HG03045 (cell line): ENCODE data around the gene SERPINA10.
"Not testable (repeated sequence)": the region's sequence is repeated elsewhere in the genome, so short reads cannot be mapped to it uniquely, and the experiment has no call there.

Source experiments
- ATAC-seq: cut with Tn5 transposase; IDR thresholded peaks from one replicate; pipeline ENCODE4 v1.9.1; 2021; ENCODE audit warnings: mild to moderate bottlenecking, moderate library complexity; ENCODE audit not compliant: unreplicated experiment

Gene SERPINA10

DNA sequence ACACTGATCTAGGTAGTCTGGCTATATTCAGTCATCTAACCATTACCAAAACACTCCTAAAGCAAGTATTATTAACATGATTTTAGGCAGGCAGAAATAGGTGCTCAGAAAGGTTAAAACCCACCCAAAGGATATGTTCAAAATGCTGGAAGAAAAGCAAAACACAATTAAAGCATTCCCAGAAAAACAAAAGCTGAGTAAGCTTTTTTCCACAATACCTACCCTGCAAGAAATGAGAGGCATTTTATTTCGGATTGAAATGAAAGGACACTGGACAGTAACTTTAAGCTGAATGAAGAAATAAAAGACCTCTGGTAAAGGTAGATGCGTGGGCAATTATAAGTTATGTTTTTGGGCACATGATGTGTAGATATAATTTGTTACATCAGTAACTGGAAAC, 21.8 kb upstream of the SERPINA10 start:
- ATAC-seq, result no peak

DNA sequence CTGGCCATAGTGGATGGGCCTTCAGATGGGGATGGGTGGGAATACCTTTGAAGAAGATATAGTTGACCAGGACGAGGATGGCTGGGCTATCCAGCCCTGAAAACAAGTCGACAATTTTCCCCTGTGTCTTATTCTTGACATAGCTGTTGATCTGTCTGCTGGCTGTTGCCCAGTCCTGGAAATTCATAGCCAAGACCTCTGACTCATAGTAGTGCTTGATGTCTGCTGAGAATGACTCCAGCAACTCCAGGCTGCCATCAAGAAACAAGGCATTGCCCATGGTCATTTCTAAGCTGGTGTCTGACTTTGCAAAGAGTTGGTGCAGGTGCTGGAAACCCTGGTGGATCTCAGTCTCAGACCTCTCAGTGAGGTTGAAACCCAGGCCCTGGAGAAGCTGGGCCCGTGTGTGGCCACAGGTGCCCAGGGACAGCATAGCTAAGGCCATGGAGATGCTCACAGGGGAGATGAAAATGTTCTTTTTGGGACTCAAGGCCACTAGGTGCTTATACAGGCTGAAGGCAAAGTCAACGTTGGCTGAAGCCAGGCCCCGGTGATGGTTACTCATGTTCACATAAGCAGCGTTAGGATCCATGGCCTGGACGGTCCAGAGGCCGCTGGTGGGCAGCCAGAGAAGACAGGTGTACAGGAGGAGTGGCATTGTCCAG, 21.1 kb upstream of the SERPINA10 start:
- ATAC-seq, result no peak

DNA sequence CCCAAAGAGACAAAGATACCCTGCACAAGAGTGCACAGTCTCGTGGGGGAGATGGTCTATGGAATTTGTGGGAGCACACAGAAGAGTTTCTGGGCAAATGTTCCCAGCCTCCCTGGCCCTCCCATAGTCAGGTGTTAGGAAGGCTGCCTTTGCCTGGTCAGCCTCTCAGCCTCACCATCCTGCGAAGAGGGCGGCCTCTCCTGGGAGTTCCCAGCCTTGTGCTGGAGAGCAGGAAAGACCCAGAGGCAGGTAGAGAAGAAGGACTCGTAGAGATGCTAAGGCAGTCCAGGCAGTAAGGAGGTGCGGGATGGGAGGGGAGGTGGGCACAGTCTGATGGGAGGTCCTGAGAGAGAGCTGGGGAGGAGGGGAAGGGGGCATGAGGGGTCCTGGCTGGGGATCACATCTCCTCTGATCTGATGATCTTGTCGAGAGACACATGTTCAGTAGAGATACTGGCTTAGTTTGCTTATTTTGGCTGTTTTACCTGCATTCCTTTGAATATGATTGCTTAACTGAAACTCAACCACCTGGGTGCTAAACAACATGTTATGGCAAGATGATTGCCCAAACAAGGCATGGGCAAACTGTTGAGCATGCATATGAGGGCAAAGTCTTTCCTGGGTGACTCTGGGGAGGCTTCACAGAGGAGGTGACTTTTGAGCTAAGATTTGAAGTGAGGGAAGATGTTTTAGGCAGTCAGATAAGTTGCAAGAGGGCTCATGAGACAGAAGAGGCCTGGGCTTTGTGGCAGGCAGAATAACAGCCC, 19.6 kb upstream of the SERPINA10 start:
- ATAC-seq, result no peak

DNA sequence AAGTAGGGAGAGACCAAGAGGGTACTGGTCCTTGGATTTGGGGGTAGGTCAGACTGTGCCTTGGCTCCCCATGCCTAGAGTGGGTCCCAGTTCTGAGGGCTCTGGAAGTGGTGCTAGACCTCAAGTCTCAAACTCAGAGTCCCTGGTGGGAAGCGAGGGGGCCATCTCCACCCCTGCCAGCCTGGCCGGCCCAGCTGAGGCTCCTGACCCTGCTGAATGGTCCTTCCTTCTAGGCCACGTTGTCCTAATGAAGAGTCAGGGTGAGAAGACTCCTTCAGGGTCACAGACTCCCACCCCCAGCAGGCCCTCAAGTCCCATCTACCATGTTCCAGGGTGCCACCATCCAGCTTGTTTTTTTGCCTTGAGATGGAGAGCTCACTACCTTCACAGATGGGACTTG, 17.2 kb upstream of the SERPINA10 start:
- no peak for ATAC-seq

DNA sequence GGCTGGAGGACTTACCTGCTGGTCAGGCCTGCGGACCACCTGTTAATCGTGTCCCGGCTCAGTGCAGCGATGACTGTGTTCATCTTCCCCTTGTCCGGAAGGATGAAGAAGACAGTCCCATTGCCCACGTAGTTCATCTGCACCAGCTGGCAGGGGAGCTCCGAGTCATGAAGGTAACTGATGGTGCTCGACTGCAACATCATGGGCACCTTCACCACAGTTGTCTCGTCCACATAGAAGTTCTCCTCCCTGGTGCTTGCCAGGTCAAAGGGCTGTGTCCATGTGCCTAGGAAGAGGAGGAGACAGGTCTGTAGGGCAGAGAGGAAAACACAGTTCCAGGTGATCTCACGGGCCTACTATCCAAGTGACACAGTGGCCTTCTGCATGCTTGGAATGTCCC, 16.7 kb upstream of the SERPINA10 start:
- ATAC-seq, result no peak

DNA sequence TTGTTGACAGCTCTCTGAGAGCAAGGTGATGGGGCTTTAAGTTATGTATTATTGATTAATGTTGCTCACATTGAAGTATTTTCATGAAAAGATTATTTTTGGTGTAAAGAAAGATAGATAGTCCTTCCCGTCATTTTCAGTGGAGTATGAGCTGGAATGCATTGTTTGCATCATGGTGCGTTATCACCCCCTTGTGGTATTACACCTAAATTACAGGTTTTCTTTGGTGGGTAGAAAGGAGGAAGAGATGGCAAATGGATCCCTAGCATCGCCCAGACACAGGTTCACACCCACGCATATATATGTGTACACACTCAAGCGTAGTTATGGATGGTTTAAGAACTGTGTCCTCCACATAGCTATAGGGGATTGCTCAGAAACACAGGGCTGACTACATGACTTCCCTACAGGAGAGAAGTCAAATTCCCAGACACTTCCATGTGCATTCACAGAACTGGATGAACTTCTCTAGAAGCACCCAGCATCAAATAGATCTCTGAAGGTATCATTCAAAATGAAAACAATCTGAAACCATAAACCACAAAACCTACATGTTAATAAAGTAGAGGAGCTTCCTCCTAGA, 14.4 kb upstream of the SERPINA10 start:
- no peak for ATAC-seq

DNA sequence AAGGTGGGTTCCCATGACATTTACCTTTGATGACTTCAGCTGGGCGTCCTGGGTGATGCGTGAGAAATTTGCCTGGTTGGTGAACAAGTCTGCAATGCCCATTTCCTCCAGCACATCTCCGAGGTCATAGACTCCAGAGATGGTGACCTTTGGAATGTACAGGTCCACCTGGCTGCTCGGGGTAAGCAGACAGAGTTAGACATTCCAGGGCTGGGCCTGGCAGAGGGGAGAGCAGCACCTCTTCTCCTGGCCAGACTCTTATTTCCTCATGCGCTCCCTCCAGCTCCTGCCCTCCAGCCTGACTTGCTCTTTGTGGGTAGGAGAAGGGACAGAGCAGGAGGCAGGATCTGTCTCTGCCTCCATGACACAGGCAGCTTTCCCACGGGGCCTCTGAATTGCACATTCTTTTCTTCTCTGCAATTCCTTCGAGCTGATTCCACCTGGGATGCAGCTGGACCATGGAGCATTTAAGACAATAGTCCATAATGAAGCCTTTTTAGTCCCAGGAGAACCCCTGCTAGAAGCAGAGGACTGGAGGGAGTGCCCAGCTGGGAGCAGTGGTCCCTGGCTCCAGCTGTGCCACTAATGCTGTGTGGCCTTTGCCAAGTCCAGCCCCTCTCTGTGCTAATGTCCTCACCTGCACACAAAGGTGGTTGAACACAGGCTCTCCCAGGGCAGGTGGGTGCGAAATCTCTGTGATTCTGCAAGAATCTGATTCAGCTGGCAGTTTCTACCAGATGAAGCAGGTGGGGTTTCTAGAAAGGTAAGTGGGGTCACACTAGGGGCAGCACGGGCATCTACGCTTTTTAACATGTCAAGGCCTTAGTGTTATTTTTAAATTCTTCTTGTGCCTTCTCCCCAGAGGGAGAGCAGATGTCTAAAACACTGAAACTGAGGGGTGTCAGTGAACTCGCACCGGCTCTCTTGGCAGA, 13.2 kb upstream of the SERPINA10 start:
- ATAC-seq, result no peak

DNA sequence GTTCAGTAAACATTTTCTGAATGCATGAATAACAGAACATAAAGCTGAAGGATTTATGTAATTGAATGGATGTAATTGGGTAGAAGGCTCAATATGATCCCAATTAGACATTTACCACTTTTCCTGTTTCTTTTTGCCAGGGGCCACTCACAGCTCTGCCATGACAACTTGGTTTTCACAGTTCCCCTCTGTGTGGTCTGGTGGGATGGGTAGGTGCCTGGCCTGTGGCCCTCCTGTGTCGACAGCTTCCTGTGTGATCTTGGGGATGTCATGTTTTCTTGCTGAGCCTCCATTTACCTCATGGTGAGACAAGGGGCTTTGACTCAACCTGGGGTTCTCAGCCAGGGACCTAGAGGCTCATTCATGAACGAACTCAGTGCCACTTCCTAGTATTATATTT, 12.6 kb upstream of the SERPINA10 start:
- no peak for ATAC-seq

DNA sequence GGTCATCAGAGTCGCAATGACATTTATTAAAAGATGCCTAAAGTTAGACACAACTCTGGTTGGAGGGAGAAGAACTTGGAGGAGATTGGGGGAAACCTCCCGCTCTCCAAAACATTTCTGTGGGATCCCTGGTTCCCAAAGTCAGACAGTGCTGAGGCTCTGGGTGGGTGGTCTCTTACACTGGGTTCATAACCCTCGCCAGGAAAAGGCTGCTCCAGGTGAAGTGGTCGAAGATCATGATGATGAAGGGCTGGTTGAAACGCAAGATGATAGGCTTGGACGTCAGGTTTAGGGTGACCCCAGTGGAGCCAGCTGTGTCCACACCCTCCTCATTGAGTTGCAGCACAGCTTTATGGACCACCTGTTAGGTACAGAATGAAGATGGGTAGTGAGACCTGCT, 11.2 kb upstream of the SERPINA10 start:
- no peak for ATAC-seq

DNA sequence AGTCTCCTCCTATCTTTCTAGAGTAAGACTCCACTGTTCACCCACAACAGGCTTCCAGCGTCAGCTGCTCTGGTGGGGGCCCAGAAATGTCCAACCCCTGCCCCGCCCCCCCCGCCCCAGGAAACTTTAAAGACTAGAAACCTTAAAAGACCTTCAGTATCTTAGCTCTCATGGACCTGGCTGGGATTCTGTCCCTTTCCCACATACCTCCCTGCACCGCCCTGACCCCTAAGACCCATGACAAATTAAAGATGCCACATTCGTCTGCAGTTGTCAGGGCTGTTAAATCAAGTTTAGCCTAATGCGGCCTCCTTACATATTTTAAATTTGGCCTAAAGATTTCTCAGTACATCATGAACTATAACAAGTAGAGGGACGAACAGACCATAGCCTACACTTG, 10.0 kb upstream of the SERPINA10 start:
- no peak for ATAC-seq

DNA sequence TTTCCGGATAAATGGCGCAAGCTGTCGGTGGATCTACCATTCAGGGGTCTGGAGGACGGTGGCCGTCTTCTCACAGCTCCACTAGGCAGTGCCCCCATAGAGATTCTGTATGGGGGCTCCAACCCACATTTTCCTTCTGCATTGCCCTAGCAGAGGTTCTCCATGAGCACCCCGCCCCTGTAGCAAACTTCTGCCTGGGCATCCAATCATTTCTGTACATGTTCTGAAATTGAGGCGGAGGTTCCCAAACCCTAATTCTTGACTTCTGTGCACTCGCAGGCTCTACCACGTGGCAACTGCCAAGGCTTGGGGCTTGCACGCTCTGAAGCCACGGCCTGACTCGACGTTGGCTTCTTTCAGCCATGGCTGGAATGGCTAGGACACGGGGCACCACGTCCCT, 5.1 kb upstream of the SERPINA10 start:
- no peak for ATAC-seq

DNA sequence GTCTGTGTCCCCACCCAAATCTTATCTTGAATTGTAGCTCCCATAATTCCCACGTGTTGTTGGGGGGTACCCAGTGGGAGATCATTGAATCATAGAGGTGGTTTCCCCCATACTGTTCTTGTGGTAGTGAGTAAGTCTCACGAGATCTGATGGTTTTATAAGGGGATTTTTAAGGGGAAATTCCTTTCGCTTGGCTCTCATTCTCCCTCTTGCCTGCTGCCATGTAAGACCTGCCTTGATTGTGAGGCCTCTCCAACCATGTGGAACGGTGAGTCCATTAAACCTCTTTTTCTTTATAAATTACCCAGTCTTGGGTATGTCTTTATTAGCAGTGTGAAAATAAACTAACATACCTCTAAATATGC, 3.1 kb upstream of the SERPINA10 start:
- ATAC-seq, result not testable (repeated sequence)

DNA sequence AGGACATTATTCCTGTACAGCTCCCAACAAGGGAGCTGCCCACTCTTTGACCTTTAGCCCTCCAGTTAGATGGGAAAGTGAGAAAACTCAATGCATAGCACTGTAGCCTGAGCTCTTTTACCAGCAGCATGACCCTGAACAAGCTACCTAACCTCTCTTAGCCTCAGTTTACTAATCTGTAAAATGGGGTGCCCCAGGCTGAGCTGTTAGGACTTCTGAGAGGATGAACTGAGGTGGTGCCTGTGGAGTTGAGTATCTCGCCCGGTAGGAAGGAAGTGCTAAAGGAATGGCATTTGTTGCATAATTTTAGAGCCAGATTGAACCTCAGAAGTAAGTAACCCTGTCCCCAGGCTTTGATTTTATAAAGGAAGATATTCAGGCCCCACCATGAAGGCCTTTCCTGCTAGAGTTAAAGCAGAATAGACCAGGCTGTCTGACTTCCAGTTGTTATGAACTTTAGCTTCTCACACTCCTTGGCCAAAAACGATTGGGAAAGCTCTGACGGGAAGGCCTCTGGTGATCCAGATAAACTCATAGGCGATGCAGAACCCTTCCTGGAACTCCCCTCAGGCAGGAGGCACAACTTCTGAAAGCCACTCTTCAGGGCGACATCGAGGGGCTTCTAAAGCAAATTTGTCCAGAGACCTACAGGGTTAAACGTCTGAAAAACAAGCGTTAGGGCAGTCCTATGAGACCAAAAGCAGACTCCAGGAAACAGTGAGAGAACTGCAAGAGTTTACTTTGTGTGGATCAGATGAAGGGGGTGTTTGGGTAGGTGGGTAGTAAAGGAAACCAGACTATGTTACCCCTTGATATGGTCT, 2.5 kb upstream of the SERPINA10 start:
- ATAC-seq, result no peak

DNA sequence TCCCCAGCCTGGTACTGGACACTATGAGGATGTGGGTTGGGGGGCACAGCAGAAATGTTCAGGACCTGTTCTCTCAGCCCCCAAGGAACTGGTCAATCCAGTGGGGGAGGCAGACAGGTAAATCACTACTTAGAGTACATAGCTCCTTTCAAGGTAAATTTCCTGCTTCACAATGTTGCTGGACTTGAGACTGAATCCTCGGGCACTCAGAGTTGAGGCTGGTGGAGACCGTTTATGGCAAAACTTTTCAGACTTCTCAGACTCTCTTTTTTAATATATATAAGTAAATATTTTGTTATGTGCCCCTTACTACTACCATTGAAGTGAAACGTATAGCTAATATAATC, 483 bp upstream of the SERPINA10 start:
- ATAC-seq, result no peak

DNA sequence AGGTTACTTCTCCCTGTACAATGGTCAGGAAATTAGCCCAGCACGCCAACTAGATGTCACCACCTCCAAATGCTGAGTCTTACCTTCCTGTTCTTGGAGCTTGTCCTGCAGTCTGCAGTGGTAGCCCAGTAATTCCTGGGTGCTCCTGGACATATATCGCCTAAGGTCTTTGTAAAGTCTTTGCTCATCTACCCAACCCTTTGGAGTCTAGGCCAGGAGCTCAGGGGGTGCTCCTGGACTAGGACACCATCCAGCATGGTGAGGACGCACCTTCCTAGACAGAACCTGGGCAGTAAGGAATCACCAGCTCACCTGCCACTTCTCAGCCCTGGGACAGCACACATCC, 569 bp downstream of the SERPINA10 start:
- ATAC-seq, result no peak

DNA sequence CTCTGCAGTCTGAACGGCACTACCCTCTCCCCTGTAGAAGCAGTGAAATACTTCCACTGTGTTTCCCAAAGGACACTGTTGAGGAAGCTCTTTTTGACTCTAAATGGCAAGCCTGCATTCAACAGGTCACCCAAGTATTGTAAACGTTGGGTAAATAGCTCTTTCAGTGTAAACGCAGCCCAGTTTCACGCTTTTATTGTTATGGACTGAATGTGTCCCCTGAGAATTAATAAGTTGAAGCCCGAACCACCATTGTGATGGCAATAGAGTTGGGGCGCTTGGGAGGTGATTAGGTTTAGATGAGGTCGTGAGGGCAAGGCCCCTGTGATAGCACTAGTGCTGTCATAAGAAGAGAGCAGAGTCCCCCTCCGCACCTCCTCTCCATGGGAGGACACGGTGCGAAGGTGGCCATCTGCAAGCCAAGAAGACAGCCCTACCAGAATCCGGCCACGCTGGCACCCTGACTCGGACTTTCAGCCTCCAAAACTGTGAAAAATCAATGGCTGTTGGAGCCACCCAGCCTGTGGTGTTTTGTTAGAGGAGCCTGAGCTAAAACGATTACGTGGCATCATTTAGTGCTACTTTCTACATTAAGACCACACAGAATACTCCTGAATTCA, 1.1 kb downstream of the SERPINA10 start:
- ATAC-seq, result no peak

DNA sequence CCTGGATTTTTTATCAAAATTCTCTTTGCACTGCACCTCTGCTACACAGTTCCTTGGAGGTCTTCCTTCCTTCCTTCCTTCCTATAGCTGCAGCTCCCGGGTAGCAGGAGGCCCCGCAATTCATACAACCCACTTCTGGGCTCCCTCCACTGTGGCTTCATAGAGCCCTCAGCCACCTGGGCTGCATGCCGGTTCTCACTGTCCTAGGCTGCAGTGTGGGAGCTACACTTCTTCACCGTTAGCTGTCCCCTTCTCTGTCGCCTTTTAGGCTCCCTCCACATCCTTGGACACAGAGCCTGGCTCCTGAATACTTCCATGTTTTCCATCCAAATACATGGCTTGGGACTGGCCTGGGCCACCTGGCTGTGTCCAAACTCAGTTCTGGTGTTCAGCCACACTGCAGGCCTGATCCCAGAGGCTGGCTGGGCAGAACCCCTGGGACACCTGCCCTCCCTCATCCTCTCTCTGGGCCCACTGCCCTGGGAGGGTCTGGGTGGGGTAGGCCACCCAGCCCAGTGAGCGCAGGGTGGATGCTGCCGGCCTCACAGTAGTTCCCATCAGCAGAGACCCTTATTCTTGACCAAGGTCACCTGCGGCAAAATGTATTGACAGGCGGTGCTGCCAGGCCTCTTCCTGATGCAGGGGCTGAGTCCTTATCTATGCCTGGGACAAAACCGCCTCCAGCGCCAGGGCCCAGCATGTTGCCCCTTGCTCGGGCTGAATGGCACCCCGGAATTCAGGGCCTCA, 1.7 kb downstream of the SERPINA10 start:
- no peak for ATAC-seq

DNA sequence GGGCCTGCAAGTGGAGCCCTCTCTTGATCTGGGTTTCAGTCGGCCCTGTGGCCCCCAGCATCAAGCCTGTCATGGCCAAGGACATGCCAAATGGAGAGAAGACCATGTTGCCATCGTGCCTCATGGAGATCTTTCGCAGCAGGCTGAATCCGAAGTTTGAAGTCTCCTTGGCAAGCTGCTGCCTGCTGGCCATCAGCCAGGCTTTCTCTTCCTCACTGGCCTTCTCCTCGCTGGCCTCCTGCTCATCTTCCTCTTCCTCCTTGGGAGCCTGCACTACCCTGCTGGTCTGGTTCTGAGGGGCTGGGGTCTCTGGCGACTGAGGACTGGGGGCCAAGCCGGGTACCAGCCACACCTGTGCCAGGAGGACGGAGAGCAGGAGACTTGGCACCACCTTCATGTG, 2.9 kb downstream of the SERPINA10 start:
- no peak for ATAC-seq

DNA sequence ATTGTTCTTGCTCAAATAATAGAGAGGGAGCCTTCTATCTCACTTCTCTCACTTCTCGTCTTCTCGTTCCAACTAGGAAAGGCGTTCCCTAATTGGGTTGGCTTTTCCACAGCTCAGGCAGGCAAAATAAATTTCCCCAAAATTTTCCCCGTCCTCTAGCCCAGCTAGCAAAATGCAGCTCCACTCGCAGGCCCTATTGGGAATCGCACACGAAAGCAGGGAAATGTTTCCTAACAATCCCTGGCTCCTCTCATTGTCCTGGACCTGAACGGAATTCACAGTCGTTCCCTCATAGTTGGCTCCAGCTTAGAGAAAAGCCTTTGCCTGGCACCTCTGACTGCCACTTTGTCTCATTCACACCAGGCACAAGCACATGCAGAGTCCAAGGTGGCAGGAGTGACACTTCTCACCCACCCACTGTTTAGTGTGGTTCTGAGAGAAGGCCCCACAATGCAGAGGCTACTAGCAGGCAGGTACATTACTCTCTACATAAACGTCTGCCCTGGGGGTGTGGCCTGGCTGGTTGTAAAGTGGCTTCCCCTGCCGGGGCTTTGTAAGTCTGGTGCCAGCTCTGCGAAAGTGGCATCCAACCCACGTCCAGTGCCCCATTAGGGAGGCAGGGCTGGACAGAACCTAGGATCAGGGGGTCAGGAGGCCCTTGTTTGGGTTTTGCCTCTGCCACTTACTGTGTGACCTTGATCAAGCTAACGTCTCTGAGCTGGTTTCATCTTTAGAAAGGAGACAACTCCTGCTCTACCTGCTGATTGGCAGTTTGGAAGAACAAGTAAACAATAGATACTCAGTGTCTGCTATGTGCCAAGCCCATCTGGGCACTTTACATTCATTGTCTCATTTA, 4.2 kb downstream of the SERPINA10 start:
- no peak for ATAC-seq
